ENCODE data around the gene CLIC3. TPM values are rescaled to one million over a fixed set of nuclear protein-coding genes. Genes with fewer than 3 reads are reported as not detected.

CLIC3 gene
- total RNA-seq, 1 experiment from 2014 or later: 24.1 TPM

DNA sequence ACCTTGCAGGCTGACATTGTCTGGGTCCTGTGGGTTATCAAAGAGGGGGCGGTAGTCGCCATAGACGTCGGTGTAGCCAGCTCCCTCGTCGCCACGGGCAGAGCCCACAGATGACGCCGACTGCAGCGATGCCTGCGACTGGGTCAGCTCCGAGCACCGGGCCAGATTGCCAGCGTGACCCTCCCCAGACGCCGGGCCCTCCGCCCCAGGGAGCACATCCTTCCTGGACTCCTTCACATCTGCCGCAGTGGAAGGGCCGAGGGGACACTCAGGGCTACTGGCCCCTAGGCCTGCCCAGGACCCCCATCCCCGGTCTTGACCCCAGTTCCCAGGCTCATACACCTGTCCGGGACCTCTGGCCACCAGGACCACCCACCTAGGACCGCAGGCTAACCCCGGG lies 17.8 kb upstream of the CLIC3 start:
- H2AFZ ChIP-seq: no peak overlapping the region
- H3K36me3 ChIP-seq (ENCODE audit: low read depth): no peaks in the 10 kb centered on the region
- no peak overlapping the region for H3K4me2 ChIP-seq
- no TSS peak for BruUV-seq (replicated peaks)
- no peaks in the 10 kb centered on the region for H3F3A ChIP-seq (ENCODE audit: insufficient read depth, low read depth)
- H3K79me2 ChIP-seq (ENCODE audit: low read depth): no peaks in the 10 kb centered on the region
- ChIA-PET POLR2A (ENCODE audit: unreplicated experiment) (no interaction called here), CTCF (interaction anchor here (0.7 kb wide), 1 partner anchor 167 kb away, joined by 4 read pairs; no protein-coding TSS in a partner anchor)
- no peak overlapping the region for H3K27ac ChIP-seq
- H3K9me2 ChIP-seq (ENCODE audit: insufficient read depth): no peaks in the 10 kb centered on the region
- no peak for DNase-seq
- no peaks in the 10 kb centered on the region for H3K4me1 ChIP-seq (replicated peaks; ENCODE audit: insufficient read depth)
- TF ChIP-seq, protein P1, sequence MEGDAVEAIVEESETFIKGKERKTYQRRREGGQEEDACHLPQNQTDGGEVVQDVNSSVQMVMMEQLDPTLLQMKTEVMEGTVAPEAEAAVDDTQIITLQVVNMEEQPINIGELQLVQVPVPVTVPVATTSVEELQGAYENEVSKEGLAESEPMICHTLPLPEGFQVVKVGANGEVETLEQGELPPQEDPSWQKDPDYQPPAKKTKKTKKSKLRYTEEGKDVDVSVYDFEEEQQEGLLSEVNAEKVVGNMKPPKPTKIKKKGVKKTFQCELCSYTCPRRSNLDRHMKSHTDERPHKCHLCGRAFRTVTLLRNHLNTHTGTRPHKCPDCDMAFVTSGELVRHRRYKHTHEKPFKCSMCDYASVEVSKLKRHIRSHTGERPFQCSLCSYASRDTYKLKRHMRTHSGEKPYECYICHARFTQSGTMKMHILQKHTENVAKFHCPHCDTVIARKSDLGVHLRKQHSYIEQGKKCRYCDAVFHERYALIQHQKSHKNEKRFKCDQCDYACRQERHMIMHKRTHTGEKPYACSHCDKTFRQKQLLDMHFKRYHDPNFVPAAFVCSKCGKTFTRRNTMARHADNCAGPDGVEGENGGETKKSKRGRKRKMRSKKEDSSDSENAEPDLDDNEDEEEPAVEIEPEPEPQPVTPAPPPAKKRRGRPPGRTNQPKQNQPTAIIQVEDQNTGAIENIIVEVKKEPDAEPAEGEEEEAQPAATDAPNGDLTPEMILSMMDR (conservative IDR thresholded peaks at IDR 0.05): no peak
- TF ChIP-seq EZH2 (IDR thresholded peaks at IDR 0.05; ENCODE audit: low read depth): no peak
- no peaks in the 10 kb centered on the region for H3K27me3 ChIP-seq (ENCODE audit: insufficient read depth, low read depth)
- no peak overlapping the region for H3K4me3 ChIP-seq
- intact Hi-C loops (cut with micrococcal nuclease; ENCODE audit: unreplicated experiment): no loop called here
- no peaks in the 10 kb centered on the region for H3K9me3 ChIP-seq (ENCODE audit: insufficient read depth, low read depth)
- no peaks in the 10 kb centered on the region for H4K20me1 ChIP-seq (ENCODE audit: insufficient read depth)

- Histone ChIP-seq H3K36me3 (ENCODE audit: low read depth) (no peaks in the 10 kb centered on the region), H3K27ac (no peak overlapping the region), H3K79me2 (ENCODE audit: low read depth) (no peaks in the 10 kb centered on the region), H3K9me2 (ENCODE audit: insufficient read depth) (no peaks in the 10 kb centered on the region), H3K4me2 (no peak overlapping the region), H4K20me1 (ENCODE audit: insufficient read depth) (no peaks in the 10 kb centered on the region), H3K4me3 (no peak overlapping the region), H3F3A (ENCODE audit: insufficient read depth, low read depth) (no peaks in the 10 kb centered on the region), H3K9me3 (ENCODE audit: insufficient read depth, low read depth) (no peaks in the 10 kb centered on the region), H3K27me3 (ENCODE audit: insufficient read depth, low read depth) (no peaks in the 10 kb centered on the region), H2AFZ (no peak overlapping the region), H3K4me1 (replicated peaks; ENCODE audit: insufficient read depth) (no peaks in the 10 kb centered on the region)
- no peak for DNase-seq
- TF ChIP-seq, protein P1 (conservative IDR thresholded peaks at IDR 0.05): no peak
- no peak for TF ChIP-seq EZH2 (IDR thresholded peaks at IDR 0.05; ENCODE audit: low read depth)
- CTCF ChIA-PET: no interaction called here
- intact Hi-C loops (cut with micrococcal nuclease; ENCODE audit: unreplicated experiment): no loop called here
- POLR2A ChIA-PET (ENCODE audit: unreplicated experiment): interaction anchor here (0.6 kb wide), 1 partner anchor 122 kb away, joined by 4 read pairs; no protein-coding TSS in a partner anchor
- no TSS peak for BruUV-seq (replicated peaks)
Observed at GRCh38 chr9:137013571-137013940, 17.2 kb upstream of the CLIC3 start.

GRCh38 chr9:137012694-137013570 lies 16.6 kb upstream of the CLIC3 start:
- Histone ChIP-seq H3K36me3 (ENCODE audit: low read depth) (no peaks in the 10 kb centered on the region), H3K9me3 (ENCODE audit: insufficient read depth, low read depth) (no peaks in the 10 kb centered on the region), H3K4me3 (no peak overlapping the region), H3F3A (ENCODE audit: insufficient read depth, low read depth) (no peaks in the 10 kb centered on the region), H4K20me1 (ENCODE audit: insufficient read depth) (no peaks in the 10 kb centered on the region), H3K4me2 (no peak overlapping the region), H3K79me2 (ENCODE audit: low read depth) (no peaks in the 10 kb centered on the region), H3K4me1 (replicated peaks; ENCODE audit: insufficient read depth) (no peaks in the 10 kb centered on the region), H3K27me3 (ENCODE audit: insufficient read depth, low read depth) (no peaks in the 10 kb centered on the region), H2AFZ (no peak overlapping the region), H3K27ac (no peak overlapping the region), H3K9me2 (ENCODE audit: insufficient read depth) (no peaks in the 10 kb centered on the region)
- no TSS peak for BruUV-seq (replicated peaks)
- ChIA-PET POLR2A (ENCODE audit: unreplicated experiment) (interaction anchor here (0.6 kb wide), 2 partner anchors 122 to 372 kb away, joined by 3 to 4 read pairs; no protein-coding TSS in a partner anchor), CTCF (no interaction called here)
- DNase-seq: no peak
- no peak for TF ChIP-seq EZH2 (IDR thresholded peaks at IDR 0.05; ENCODE audit: low read depth)
- TF ChIP-seq, protein P1 (conservative IDR thresholded peaks at IDR 0.05): no peak
- intact Hi-C loops (cut with micrococcal nuclease; ENCODE audit: unreplicated experiment): no loop called here
